HG03571 (cell line): ENCODE results near the gene MXI1.
A peak's percentile ranks its signal among the peaks of the same experiment; 100 is the strongest.
"Not testable (repeated sequence)": the region's sequence is repeated elsewhere in the genome, so short reads cannot be mapped to it uniquely, and the experiment has no call there.

Source experiments
- ATAC-seq: cut with Tn5 transposase; IDR thresholded peaks from one replicate; pipeline ENCODE4 v1.9.1; 2021; ENCODE audit not compliant: unreplicated experiment

MXI1 gene

GRCh38 chr10:110237894-110238480 lies 30.6 kb downstream of the MXI1 start:
- no peak for ATAC-seq

DNA sequence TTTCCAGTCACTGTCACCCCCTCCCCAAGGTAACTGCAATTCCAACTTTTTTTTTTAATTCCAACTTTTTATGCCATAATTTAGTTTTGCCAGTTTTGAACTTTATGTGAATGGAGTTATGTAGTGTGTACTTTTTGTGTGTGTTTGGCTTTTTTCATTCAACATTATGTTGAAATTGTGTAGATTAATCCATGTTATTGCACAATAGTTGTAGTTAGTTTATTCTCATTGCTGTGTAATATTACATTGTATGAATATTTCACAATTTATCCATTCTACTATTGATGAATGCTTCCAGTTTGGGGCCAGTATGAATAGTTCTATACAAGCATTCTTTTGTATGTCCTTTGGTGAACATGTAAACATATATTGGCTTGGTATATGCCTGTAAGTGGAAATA lies 32.5 kb downstream of the MXI1 start:
- ATAC-seq = no peak

- no peak for ATAC-seq
These were observed 34.0 kb downstream of the MXI1 start for GRCh38 chr10:110241407-110241806.

GRCh38 chr10:110241841-110242240 lies 34.4 kb downstream of the MXI1 start:
- no peak for ATAC-seq

GRCh38 chr10:110242511-110242910 lies 35.1 kb downstream of the MXI1 start:
- no peak for ATAC-seq

DNA sequence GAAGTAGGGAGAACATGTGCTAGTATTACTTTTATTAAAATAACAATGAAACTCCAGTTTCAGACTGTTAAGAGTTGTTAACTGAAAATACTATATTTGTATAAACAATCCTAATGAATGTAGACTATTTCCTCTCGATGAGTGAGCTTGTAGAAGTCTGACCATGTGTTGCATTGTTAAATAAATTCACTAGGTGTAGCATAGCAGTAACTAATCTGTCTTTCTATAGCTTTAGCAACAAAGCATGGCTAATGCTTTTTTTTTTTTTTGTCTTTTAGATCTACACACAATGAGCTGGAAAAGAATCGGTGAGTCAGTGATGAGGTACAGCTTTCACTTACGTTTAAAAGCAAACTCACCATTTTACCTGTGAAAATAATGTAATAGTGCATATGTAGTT lies 37.1 kb downstream of the MXI1 start:
- ATAC-seq = no peak

DNA sequence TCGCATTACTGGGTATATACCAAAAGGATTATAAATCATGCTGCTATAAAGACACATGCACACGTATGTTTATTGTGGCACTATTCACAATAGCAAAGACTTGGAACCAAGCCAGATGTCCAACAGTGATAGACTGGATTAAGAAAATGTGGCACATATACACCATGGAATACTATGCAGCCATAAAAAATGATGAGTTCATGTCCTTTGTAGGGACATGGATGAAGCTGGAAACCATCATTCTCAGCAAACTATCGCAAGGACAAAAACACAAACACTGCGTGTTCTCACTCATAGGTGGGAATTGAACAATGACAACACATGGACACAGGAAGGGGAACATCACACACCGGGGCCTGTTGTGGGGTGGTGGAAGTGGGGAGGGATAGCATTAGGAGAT lies 40.4 kb downstream of the MXI1 start:
- ATAC-seq = not testable (repeated sequence)

GRCh38 chr10:110249489-110249888 lies 42.1 kb downstream of the MXI1 start:
- peak; percentile 41 for ATAC-seq

DNA sequence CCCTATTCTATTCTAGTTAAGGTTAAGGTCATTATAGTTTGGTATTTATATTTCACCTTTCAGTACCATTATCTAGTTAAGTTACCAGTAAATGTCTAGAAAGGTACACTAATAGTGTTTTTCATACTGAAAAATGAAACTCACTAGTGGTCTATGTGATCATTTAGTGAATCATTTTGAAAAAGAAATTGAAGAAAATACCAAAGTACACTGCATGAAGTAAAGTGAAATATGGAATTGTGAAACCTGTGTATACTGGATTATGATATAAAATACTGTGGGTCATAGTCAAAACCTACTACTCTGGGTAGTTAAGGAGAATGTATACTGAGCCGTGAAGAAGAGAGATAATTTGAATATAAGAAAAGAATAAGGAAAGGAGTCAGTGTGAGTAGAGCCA lies 44.0 kb downstream of the MXI1 start:
- peak; percentile 92 for ATAC-seq

- ATAC-seq = no peak
These were observed 44.7 kb downstream of the MXI1 start for GRCh38 chr10:110252151-110252550.

- no peak for ATAC-seq
These were observed 47.1 kb downstream of the MXI1 start for GRCh38 chr10:110254467-110254866.

GRCh38 chr10:110258542-110258941 lies 51.1 kb downstream of the MXI1 start:
- no peak for ATAC-seq

DNA sequence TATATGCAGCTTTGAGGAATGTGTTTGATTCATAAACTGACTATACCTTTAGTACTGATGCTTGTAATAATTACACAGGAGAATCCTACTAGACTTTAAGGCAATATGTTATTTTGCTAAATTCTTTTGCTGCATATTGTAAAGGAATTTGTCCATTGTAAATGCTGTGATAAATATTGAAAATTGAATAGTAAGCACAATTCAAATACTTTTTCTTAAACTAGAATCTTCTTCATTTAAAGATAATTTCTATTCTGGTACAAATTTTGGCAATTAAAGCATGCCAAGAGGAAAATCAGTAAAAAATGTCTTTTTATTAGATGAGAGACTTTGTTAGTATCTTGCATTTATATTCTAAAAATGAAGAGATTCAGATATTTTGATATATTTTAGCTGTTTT lies 51.9 kb downstream of the MXI1 start:
- ATAC-seq = no peak

DNA sequence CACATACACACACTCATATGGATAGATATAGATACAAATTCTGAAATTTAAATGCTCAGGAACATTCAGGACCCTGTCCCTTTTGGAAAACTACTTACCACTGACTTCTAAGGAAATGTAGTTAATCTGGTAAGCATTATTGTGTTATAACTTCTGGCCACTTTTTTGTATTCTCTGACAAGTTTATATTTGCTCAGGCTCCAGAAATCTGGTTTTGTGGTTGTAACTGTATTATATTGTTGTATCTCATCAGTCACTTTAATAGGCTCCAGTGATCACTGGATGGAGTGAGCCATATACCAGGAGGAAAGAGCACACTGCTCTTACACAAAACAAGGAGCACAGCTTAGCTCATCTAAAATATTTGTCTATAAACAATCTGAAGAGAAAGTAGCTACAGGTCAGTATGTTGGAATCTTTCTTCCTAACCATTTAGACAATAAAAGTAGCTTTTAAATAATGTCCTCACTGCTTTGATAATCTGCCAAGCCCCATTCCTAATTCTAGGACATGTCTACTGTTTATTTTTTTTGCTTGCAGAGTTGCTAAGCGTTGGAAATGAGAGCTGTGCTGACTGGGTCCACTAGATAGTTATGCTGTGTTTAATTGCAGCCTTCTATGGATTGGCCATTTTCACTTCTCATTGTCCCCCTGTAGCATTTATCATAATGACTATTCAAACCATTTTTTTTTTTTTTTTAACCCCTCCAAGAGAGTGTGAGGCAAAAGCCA lies 53.5 kb downstream of the MXI1 start:
- no peak for ATAC-seq

GRCh38 chr10:110263164-110263563 lies 55.8 kb downstream of the MXI1 start:
- ATAC-seq = no peak

DNA sequence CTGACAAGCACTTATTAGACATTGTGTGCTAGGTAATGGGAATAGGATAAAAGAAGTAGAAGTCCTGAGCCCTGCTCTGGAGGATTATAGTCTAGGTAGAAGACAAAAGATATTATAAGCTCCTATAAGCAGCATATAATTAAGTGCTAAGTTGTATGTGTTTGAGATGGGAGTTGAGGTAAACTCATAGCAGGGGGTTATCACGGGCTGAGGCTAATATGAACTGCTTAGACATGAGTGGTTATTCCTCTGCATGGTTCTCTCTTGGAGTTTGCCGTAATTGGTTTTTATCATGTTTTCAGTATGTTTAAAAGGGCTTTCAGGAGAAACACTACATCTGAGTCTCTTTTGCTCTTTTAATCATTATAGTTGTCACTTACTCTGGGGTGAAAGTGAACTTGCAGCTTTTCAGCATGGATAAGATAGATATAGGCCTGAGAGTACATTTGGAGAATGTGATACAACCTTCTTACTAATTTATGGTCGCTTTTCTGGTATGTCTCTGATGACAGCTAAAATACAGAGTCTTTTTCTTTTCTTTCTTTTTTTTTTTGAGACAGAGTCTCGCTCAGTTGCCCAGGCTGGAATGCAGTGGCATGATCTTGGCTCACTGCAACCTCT lies 58.3 kb downstream of the MXI1 start:
- ATAC-seq = no peak

DNA sequence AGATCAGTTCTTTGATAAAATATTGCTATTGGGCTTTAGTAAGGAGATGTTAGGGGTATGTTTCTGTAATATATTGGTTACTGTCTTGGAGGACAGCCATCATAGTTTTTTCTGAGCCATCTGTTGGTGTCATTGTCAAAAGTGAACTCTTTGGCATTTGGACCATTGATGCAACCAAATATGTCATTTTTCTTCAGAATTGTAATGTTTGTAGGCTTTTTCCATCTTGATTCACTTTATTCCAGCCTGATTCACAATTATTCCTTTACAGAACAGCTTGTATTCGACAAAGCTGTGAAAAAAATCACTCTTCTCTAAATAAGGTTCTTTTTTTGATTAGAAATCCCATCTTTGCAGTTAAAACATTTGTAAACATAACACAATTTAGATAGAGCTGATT lies 59.9 kb downstream of the MXI1 start:
- ATAC-seq = no peak

GRCh38 chr10:110268442-110268841 lies 61.0 kb downstream of the MXI1 start:
- ATAC-seq = no peak

- ATAC-seq = no peak
These were observed 61.6 kb downstream of the MXI1 start for GRCh38 chr10:110268971-110269370.

- ATAC-seq = peak; percentile 62
These were observed 62.2 kb downstream of the MXI1 start for GRCh38 chr10:110269374-110270318.

- ATAC-seq = not testable (repeated sequence)
These were observed 65.6 kb downstream of the MXI1 start for GRCh38 chr10:110272995-110273394.
